Peyer's patch (tissue), 4 donors: Measurements from ENCODE around the gene ABL2.

ENCODE experiments used
- POLR2A ChIP-seq, 2 donors: fragments of 450-650 bp; IDR thresholded peaks; one replicate each; pipeline ENCODE4 v1.5.1; 2017; ENCODE audit warnings: antibody characterized with exemption in 2 of 2, mild to moderate bottlenecking in 2 of 2, moderate library complexity in 2 of 2
- TF ChIP-seq, protein P1 (sequence below), 6 experiments: fragments of 450-650 bp in 4 of 6; fragments of 200-600 bp in 2 of 6; sonication (generic) in 1 of 6; IDR thresholded peaks; one replicate each; pipeline ENCODE4 v1.5.1; 2017 to 2019; ENCODE audit warnings: antibody characterized with exemption in 6 of 6, mild to moderate bottlenecking in 3 of 6, moderate library complexity in 1 of 6

DNA sequence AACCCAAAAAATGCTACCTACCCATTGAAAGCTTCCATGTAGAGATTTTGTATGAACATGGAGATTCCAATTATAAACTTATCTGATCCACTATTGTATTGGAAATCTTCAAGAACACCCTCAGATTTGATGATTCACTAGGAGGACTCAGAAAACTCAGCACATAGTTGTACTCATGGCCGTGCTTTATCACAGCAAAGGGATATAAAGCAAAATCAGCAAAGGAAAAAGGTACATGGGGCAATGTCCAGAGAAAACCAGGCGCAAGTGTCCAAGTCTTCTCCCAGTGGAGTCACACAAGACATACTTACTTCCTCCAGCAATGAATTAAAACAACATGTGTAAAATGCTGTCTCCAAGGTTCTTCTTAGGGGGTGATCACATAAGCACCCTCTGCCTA is 28.9 kb downstream of the ABL2 start:
- TF ChIP-seq, protein P1, sequence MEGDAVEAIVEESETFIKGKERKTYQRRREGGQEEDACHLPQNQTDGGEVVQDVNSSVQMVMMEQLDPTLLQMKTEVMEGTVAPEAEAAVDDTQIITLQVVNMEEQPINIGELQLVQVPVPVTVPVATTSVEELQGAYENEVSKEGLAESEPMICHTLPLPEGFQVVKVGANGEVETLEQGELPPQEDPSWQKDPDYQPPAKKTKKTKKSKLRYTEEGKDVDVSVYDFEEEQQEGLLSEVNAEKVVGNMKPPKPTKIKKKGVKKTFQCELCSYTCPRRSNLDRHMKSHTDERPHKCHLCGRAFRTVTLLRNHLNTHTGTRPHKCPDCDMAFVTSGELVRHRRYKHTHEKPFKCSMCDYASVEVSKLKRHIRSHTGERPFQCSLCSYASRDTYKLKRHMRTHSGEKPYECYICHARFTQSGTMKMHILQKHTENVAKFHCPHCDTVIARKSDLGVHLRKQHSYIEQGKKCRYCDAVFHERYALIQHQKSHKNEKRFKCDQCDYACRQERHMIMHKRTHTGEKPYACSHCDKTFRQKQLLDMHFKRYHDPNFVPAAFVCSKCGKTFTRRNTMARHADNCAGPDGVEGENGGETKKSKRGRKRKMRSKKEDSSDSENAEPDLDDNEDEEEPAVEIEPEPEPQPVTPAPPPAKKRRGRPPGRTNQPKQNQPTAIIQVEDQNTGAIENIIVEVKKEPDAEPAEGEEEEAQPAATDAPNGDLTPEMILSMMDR (IDR thresholded peaks at IDR 0.05), result no peak
- no peak for TF ChIP-seq POLR2A (IDR thresholded peaks at IDR 0.05)
